ENCODE data around the gene RIPK1. TPM values are rescaled to one million over a fixed set of nuclear protein-coding genes. Genes with fewer than 3 reads are reported as not detected.
A peak's percentile ranks its signal among the peaks of the same experiment; 100 is the strongest.

RIPK1 gene
- total RNA-seq, 1 experiment from 2014 or later, result 14.8 TPM

DNA sequence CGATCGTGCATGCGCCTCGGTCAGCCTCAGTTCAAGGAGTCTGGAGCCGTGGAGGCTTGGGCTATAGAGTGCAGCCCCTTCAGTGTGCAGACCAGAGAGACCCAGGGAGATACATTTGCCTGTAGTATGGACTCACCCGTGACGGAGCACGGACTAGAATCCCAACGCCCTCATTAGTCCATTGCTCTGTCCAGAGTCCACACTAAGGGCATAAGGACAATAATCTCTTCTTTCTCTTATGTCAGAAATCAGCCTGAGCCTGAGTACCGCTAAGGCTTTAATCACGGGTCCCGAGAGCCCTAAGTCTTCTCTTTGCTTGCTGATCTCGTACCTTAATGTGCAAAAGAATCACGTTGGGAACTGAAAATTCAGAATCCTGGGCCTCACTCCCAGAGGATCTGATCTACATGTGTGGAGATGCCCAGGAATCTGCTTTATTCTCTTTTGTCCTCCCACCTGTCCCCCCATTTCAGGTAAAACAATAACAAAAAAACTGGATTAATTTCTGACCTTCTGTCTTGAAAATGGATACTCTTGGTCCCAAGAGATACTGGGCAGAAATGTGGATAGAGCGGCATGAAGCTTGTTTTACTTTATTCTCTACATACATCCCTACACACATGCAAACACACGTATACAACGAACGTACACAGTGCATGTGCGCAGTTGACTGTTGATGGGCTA is 50.9 kb downstream of the RIPK1 start:
- H3K9me3 ChIP-seq (ENCODE audit: insufficient read depth, low read depth), result no peaks in the 10 kb centered on the region; the same call in 1 of the 2 replicates
- no peaks in the 10 kb centered on the region for H3K36me3 ChIP-seq (ENCODE audit: low read depth)
- H3K79me2 ChIP-seq (ENCODE audit: low read depth), result peaks cover 7% of the 10 kb centered on the region; the same call in 1 of the 2 replicates
- no peaks in the 10 kb centered on the region for H3K27me3 ChIP-seq (ENCODE audit: insufficient read depth, low read depth)
- peaks cover 22% of the 10 kb centered on the region for H3K4me1 ChIP-seq (replicated peaks; ENCODE audit: insufficient read depth)
- POLR2A ChIA-PET (ENCODE audit: unreplicated experiment), result no interaction called here
- CTCF ChIA-PET, result interaction anchor here (0.6 kb wide), 1 partner anchor 120 kb away, joined by 11 read pairs; the partner anchor contains the start of gene NQO2
- BruUV-seq (replicated peaks), result TSS peak; percentile 38
- peaks cover 11% of the 10 kb centered on the region; the same call in 1 of the 2 replicates for H3F3A ChIP-seq (ENCODE audit: insufficient read depth, low read depth)
- intact Hi-C loops (cut with micrococcal nuclease; ENCODE audit: unreplicated experiment), result loop anchor here (2.0 to 5.0 kb wide), 3 partner anchors 52 to 134 kb away; partner anchors contain the start of gene RIPK1
- peak overlapping the region; percentile 90 for H2AFZ ChIP-seq
- TF ChIP-seq, protein P1, sequence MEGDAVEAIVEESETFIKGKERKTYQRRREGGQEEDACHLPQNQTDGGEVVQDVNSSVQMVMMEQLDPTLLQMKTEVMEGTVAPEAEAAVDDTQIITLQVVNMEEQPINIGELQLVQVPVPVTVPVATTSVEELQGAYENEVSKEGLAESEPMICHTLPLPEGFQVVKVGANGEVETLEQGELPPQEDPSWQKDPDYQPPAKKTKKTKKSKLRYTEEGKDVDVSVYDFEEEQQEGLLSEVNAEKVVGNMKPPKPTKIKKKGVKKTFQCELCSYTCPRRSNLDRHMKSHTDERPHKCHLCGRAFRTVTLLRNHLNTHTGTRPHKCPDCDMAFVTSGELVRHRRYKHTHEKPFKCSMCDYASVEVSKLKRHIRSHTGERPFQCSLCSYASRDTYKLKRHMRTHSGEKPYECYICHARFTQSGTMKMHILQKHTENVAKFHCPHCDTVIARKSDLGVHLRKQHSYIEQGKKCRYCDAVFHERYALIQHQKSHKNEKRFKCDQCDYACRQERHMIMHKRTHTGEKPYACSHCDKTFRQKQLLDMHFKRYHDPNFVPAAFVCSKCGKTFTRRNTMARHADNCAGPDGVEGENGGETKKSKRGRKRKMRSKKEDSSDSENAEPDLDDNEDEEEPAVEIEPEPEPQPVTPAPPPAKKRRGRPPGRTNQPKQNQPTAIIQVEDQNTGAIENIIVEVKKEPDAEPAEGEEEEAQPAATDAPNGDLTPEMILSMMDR (conservative IDR thresholded peaks at IDR 0.05), result no peak
- TF ChIP-seq EZH2 (IDR thresholded peaks at IDR 0.05; ENCODE audit: low read depth), result no peak
- no peak for DNase-seq
- peak overlapping the region; percentile 92 for H3K4me2 ChIP-seq
- H3K4me3 ChIP-seq, result peak overlapping the region; percentile 84
- peak overlapping the region; percentile 97; the same call in 1 of the 2 replicates for H3K27ac ChIP-seq
- H4K20me1 ChIP-seq (ENCODE audit: insufficient read depth), result no peaks in the 10 kb centered on the region
- no peaks in the 10 kb centered on the region for H3K9me2 ChIP-seq (ENCODE audit: insufficient read depth)

DNA sequence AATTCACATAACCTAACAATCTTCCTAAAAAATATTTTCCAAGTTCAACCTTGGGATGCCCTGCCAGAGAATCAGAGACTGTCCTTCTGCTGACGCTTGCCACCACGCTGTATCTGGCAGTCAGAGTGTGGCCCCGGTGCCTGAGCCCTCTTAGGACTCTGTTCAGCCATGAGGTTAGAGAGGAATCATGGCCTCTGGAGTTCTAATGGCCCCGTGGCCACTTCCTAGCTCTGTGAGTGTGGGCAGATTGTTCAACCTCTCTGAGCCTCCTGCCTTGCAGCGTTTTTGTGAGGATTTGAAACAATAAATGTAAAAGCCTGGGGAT is 52.4 kb downstream of the RIPK1 start:
- POLR2A ChIA-PET (ENCODE audit: unreplicated experiment), result interaction anchor here (0.6 kb wide), 1 partner anchor 42 kb away, joined by 20 read pairs; no protein-coding TSS in a partner anchor
- H2AFZ ChIP-seq, result no peak overlapping the region
- H3K9me2 ChIP-seq (ENCODE audit: insufficient read depth), result no peaks in the 10 kb centered on the region
- H3K36me3 ChIP-seq (ENCODE audit: low read depth), result no peaks in the 10 kb centered on the region
- H3K79me2 ChIP-seq (ENCODE audit: low read depth), result peaks cover 7% of the 10 kb centered on the region; the same call in 1 of the 2 replicates
- peaks cover 22% of the 10 kb centered on the region for H3K4me1 ChIP-seq (replicated peaks; ENCODE audit: insufficient read depth)
- no peaks in the 10 kb centered on the region; the same call in 1 of the 2 replicates for H3K9me3 ChIP-seq (ENCODE audit: insufficient read depth, low read depth)
- peaks cover 11% of the 10 kb centered on the region; the same call in 1 of the 2 replicates for H3F3A ChIP-seq (ENCODE audit: insufficient read depth, low read depth)
- H3K4me2 ChIP-seq, result peak overlapping the region; percentile 92; the same call in 1 of the 2 replicates
- BruUV-seq (replicated peaks), result no TSS peak
- DNase-seq, result no peak
- H3K4me3 ChIP-seq, result no peak overlapping the region; the same call in 1 of the 2 replicates
- CTCF ChIA-PET, result interaction anchor here (0.6 kb wide), 1 partner anchor 35 kb away, joined by 22 read pairs; no protein-coding TSS in a partner anchor
- intact Hi-C loops (cut with micrococcal nuclease; ENCODE audit: unreplicated experiment), result no loop called here
- H4K20me1 ChIP-seq (ENCODE audit: insufficient read depth), result no peaks in the 10 kb centered on the region
- no peaks in the 10 kb centered on the region for H3K27me3 ChIP-seq (ENCODE audit: insufficient read depth, low read depth)
- no peak for TF ChIP-seq EZH2 (IDR thresholded peaks at IDR 0.05; ENCODE audit: low read depth)
- TF ChIP-seq, protein P1 (conservative IDR thresholded peaks at IDR 0.05), result no peak
- no peak overlapping the region for H3K27ac ChIP-seq

DNA sequence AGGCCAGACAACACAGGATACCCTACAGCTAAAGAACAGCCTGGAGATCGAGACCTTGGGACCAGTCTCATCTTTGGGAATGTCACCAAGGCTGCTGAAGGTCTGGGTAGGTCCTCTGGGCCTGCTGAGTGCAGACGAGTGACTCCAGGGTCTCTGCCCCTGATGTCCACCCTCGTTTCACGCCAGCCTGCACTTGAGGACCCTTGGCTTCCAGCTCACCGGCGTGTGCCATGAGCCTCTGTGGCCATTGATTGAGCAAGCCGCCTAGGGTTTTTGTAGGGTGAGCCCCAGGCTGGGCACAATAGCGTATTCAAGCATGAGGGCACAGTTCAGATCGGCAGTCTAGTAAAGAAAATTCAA is 54.5 kb downstream of the RIPK1 start:
- Histone ChIP-seq H2AFZ (no peak overlapping the region), H3K4me2 (no peak overlapping the region), H3K9me3 (ENCODE audit: insufficient read depth, low read depth) (no peaks in the 10 kb centered on the region; the same call in 1 of the 2 replicates), H3K27me3 (ENCODE audit: insufficient read depth, low read depth) (no peaks in the 10 kb centered on the region), H3K79me2 (ENCODE audit: low read depth) (peaks cover 7% of the 10 kb centered on the region; the same call in 1 of the 2 replicates), H4K20me1 (ENCODE audit: insufficient read depth) (no peaks in the 10 kb centered on the region), H3K27ac (no peak overlapping the region), H3K4me1 (replicated peaks; ENCODE audit: insufficient read depth) (peaks cover 19% of the 10 kb centered on the region), H3K4me3 (no peak overlapping the region), H3K36me3 (ENCODE audit: low read depth) (no peaks in the 10 kb centered on the region), H3F3A (ENCODE audit: insufficient read depth, low read depth) (peaks cover 3% of the 10 kb centered on the region; the same call in 1 of the 2 replicates), H3K9me2 (ENCODE audit: insufficient read depth) (no peaks in the 10 kb centered on the region)
- intact Hi-C loops (cut with micrococcal nuclease; ENCODE audit: unreplicated experiment), result no loop called here
- TF ChIP-seq, protein P1 (conservative IDR thresholded peaks at IDR 0.05), result no peak
- no peak for TF ChIP-seq EZH2 (IDR thresholded peaks at IDR 0.05; ENCODE audit: low read depth)
- DNase-seq, result no peak
- BruUV-seq (replicated peaks), result no TSS peak
- ChIA-PET CTCF (no interaction called here), POLR2A (ENCODE audit: unreplicated experiment) (no interaction called here)

All from PC-9 (cell line).